ENCODE measurements around the gene HNRNPAB. TPM values are rescaled to one million over a fixed set of nuclear protein-coding genes. Genes with fewer than 3 reads are reported as not detected.

The HNRNPAB gene
- total and polyA plus RNA-seq, 4 donors = 33.7 to 66.3 (median 50.4) TPM

DNA sequence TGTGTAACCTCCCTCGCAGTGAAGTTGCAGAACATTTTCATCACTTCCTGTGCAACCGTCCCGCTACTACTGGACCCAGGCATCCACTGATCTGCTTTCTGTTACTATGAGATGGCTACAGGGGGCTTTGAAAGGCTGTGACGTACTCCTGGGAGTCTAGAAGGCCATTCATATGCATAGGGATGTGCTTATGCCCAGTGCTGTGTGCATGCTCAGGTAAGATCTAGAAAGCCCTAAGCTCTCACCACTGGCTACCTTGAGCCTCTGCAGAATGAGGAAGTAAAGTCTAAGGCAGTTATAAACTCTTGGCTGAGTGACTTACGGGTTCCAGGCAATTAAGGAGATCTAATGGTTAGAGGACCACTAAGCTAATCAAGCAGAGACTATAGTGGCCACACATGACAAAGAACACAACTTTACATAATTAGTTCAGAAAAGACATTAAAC is 11.8 kb downstream of the HNRNPAB start (continued):
- TF ChIP-seq HNF4G (IDR thresholded peaks at IDR 0.05) (no peak), SP1 (IDR thresholded peaks at IDR 0.05) (no peak)
- TF ChIP-seq, protein P1, sequence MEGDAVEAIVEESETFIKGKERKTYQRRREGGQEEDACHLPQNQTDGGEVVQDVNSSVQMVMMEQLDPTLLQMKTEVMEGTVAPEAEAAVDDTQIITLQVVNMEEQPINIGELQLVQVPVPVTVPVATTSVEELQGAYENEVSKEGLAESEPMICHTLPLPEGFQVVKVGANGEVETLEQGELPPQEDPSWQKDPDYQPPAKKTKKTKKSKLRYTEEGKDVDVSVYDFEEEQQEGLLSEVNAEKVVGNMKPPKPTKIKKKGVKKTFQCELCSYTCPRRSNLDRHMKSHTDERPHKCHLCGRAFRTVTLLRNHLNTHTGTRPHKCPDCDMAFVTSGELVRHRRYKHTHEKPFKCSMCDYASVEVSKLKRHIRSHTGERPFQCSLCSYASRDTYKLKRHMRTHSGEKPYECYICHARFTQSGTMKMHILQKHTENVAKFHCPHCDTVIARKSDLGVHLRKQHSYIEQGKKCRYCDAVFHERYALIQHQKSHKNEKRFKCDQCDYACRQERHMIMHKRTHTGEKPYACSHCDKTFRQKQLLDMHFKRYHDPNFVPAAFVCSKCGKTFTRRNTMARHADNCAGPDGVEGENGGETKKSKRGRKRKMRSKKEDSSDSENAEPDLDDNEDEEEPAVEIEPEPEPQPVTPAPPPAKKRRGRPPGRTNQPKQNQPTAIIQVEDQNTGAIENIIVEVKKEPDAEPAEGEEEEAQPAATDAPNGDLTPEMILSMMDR (IDR thresholded peaks at IDR 0.05; ENCODE audit: low read depth, low read length, missing input control) = no peak

DNA sequence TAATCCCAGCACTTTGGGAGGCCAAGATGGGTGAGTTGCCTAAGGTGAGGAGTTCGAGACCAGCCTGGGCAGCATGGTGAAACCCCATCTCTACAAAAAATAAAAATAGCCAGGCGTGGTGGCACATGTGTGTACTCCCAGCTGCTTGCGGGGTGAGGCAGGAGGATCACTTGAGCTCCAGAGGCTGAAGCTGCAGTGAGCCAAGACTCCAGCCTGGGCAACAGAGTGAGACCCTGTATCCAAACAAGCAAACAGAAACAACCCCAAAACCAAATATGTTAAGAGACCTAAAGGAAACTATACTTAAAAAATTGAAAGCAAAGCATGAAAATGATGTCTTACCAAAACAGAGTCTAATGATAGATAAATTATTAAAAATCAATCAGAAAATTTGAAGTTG is 12.4 kb downstream of the HNRNPAB start:
- H3K27ac ChIP-seq (ENCODE audit: low read depth in 1 of 2, low read length in 2 of 2) = no peak overlapping the region
- H3K4me1 ChIP-seq (ENCODE audit: control insufficient read depth in 4 of 4, insufficient read depth in 4 of 4, low read length in 3 of 4) = peaks cover 22 to 41% (median 37%) of the 10 kb centered on the region in 4 donors
- no peaks in the 10 kb centered on the region for H3K9me3 ChIP-seq (ENCODE audit: control insufficient read depth in 4 of 4, low read length in 3 of 4)
- H3K9ac ChIP-seq (ENCODE audit: low read depth in 1 of 2, low read length in 2 of 2) = no peak overlapping the region
- TF ChIP-seq EGR1 (IDR thresholded peaks at IDR 0.05; ENCODE audit: low read depth in 2 of 2) (no peak), GABPA (IDR thresholded peaks at IDR 0.05 in 1 of 2, conservative IDR thresholded peaks at IDR 0.05 in 1 of 2) (no peak), HNF4G (IDR thresholded peaks at IDR 0.05) (no peak)
- no peak overlapping the region for H3K4me3 ChIP-seq (ENCODE audit: low read depth in 1 of 3, low read length in 3 of 3)
- peaks cover 7 to 56% (median 39%) of the 10 kb centered on the region in 4 donors for H3K36me3 ChIP-seq (ENCODE audit: control insufficient read depth in 4 of 4, insufficient read depth in 3 of 4, low read depth in 1 of 4, low read length in 3 of 4)
- DNase-seq (ENCODE audit: low spot score) = no peak
- WGBS = 88% methylated on average over 3 of the region's 3 CpGs
- no peaks in the 10 kb centered on the region for H3K27me3 ChIP-seq (ENCODE audit: control insufficient read depth in 4 of 4, insufficient read depth in 4 of 4, low read length in 3 of 4)

DNA sequence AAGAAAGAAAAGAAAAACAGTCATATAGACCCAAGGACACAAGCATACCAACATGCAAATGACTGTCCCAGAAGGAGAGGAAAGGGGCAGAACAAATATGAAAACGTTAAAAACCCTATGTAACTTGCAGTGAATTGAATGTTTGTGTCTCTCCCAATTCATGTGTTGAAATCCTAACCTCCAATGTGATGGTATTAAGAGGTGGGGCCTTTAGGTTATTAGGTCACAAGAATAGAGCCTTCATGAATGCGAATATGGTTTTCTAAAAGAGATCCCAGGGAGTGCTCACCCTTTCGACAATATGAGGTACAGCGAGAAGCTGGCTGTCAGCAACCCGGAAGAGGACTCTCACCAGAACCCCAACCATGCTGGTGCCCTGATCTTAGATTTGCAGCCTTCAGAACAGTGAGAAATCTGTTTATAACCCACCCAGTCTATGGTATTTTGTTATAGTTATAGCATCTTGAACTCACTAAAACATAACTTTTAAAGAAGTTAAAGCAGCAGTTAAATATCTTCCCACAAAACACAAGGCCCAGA is 14.0 kb downstream of the HNRNPAB start:
- TF ChIP-seq FOXA2 (IDR thresholded peaks at IDR 0.05) (no peak), NR2F2 (IDR thresholded peaks at IDR 0.05) (no peak), EGR1 (IDR thresholded peaks at IDR 0.05; ENCODE audit: low read depth in 2 of 2) (no peak), HNF4G (IDR thresholded peaks at IDR 0.05) (no peak)
- TF ChIP-seq, protein P1 (IDR thresholded peaks at IDR 0.05; ENCODE audit: low read depth, low read length, missing input control) = no peak
- Histone ChIP-seq H3K36me3 (ENCODE audit: control insufficient read depth in 4 of 4, insufficient read depth in 3 of 4, low read depth in 1 of 4, low read length in 3 of 4) (peaks cover 9 to 57% (median 39%) of the 10 kb centered on the region in 4 donors), H3K27me3 (ENCODE audit: control insufficient read depth in 4 of 4, insufficient read depth in 4 of 4, low read length in 3 of 4) (no peaks in the 10 kb centered on the region), H3K4me1 (ENCODE audit: control insufficient read depth in 4 of 4, insufficient read depth in 4 of 4, low read length in 3 of 4) (peaks cover 14 to 28% (median 26%) of the 10 kb centered on the region in 4 donors), H3K9me3 (ENCODE audit: control insufficient read depth in 4 of 4, low read length in 3 of 4) (no peaks in the 10 kb centered on the region), H3K4me3 (ENCODE audit: low read depth in 1 of 3, low read length in 3 of 3) (no peak overlapping the region), H3K27ac (ENCODE audit: low read depth in 1 of 2, low read length in 2 of 2) (no peak overlapping the region), H3K9ac (ENCODE audit: low read depth in 1 of 2, low read length in 2 of 2) (no peak overlapping the region)
- 79% methylated on average over 5 of the region's 5 CpGs for WGBS
- DNase-seq (ENCODE audit: low spot score) = no peak

DNA sequence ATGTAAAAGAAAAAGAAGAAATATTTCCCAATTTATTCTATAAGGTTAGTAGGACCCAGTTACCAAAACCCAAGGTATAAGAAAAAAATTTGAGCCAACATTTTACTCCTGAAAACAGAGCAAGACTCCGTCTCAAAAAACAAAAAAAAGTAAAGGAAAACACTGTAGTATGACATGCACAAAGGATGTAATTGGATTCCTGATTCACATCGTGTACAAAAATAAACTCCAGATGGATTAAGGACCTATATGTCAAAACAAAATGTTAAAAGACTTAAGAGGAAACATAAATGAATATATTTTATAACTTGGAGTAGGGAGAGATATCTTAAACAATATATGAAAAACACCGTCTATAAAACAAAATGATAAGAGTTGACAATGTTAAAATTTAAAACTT is 14.5 kb downstream of the HNRNPAB start:
- Histone ChIP-seq H3K27me3 (ENCODE audit: control insufficient read depth in 4 of 4, insufficient read depth in 4 of 4, low read length in 3 of 4) (no peaks in the 10 kb centered on the region), H3K9me3 (ENCODE audit: control insufficient read depth in 4 of 4, low read length in 3 of 4) (no peaks in the 10 kb centered on the region), H3K27ac (ENCODE audit: low read depth in 1 of 2, low read length in 2 of 2) (no peak overlapping the region), H3K4me1 (ENCODE audit: control insufficient read depth in 4 of 4, insufficient read depth in 4 of 4, low read length in 3 of 4) (peaks cover 13 to 23% (median 21%) of the 10 kb centered on the region in 4 donors), H3K9ac (ENCODE audit: low read depth in 1 of 2, low read length in 2 of 2) (no peak overlapping the region), H3K36me3 (ENCODE audit: control insufficient read depth in 4 of 4, insufficient read depth in 3 of 4, low read depth in 1 of 4, low read length in 3 of 4) (peaks cover 9 to 55% (median 41%) of the 10 kb centered on the region in 4 donors), H3K4me3 (ENCODE audit: low read depth in 1 of 3, low read length in 3 of 3) (no peak overlapping the region)
- 91% methylated on average over 3 of the region's 3 CpGs for WGBS
- no peak for DNase-seq (ENCODE audit: low spot score)
- no peak for TF ChIP-seq HNF4A (conservative IDR thresholded peaks at IDR 0.05)
- TF ChIP-seq, protein P1 (IDR thresholded peaks at IDR 0.05; ENCODE audit: low read depth, low read length, missing input control) = no peak
- no peak for TF ChIP-seq RAD21 (IDR thresholded peaks at IDR 0.05)
- TF ChIP-seq, protein P2, sequence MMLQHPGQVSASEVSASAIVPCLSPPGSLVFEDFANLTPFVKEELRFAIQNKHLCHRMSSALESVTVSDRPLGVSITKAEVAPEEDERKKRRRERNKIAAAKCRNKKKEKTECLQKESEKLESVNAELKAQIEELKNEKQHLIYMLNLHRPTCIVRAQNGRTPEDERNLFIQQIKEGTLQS (IDR thresholded peaks at IDR 0.05) = no peak
- no peak for TF ChIP-seq YY1 (IDR thresholded peaks at IDR 0.05)
- no peak for TF ChIP-seq GABPA (IDR thresholded peaks at IDR 0.05 in 1 of 2, conservative IDR thresholded peaks at IDR 0.05 in 1 of 2)
- no peak for TF ChIP-seq EGR1 (IDR thresholded peaks at IDR 0.05; ENCODE audit: low read depth in 2 of 2)
- TF ChIP-seq FOXA2 (IDR thresholded peaks at IDR 0.05) = no peak
- no peak for TF ChIP-seq TAF1 (conservative IDR thresholded peaks at IDR 0.05)
- TF ChIP-seq RXRA (IDR thresholded peaks at IDR 0.05) = no peak
- TF ChIP-seq SP1 (IDR thresholded peaks at IDR 0.05) = no peak
- TF ChIP-seq JUND (IDR thresholded peaks at IDR 0.05) = no peak
- no peak for TF ChIP-seq FOXA1 (IDR thresholded peaks at IDR 0.05)
- TF ChIP-seq HNF4G (IDR thresholded peaks at IDR 0.05) = no peak
